ENCODE data around the gene STIP1.

DNA sequence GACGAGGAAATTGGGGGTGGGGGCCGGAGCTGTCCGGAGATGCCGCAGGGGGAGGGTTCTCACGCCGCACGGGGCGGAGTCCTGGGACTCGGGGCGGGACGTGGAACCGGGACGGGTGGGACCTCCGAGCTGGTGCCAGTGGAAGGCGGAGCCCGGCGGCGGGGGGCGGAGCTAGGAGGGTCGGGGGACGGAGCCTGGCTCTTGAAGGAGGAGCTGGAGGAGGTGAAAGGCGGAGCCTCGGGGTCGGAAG lies 55.2 kb downstream of the STIP1 start:
- TF ChIP-seq, protein P1, sequence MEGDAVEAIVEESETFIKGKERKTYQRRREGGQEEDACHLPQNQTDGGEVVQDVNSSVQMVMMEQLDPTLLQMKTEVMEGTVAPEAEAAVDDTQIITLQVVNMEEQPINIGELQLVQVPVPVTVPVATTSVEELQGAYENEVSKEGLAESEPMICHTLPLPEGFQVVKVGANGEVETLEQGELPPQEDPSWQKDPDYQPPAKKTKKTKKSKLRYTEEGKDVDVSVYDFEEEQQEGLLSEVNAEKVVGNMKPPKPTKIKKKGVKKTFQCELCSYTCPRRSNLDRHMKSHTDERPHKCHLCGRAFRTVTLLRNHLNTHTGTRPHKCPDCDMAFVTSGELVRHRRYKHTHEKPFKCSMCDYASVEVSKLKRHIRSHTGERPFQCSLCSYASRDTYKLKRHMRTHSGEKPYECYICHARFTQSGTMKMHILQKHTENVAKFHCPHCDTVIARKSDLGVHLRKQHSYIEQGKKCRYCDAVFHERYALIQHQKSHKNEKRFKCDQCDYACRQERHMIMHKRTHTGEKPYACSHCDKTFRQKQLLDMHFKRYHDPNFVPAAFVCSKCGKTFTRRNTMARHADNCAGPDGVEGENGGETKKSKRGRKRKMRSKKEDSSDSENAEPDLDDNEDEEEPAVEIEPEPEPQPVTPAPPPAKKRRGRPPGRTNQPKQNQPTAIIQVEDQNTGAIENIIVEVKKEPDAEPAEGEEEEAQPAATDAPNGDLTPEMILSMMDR (IDR thresholded peaks at IDR 0.05; ENCODE audit: low read depth, low read length, missing input control): no peak
- no peak for TF ChIP-seq JUND (IDR thresholded peaks at IDR 0.05)
- no peak for TF ChIP-seq RAD21 (IDR thresholded peaks at IDR 0.05)
- TF ChIP-seq, protein P2, sequence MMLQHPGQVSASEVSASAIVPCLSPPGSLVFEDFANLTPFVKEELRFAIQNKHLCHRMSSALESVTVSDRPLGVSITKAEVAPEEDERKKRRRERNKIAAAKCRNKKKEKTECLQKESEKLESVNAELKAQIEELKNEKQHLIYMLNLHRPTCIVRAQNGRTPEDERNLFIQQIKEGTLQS (IDR thresholded peaks at IDR 0.05): no peak
- TF ChIP-seq, protein P3, sequence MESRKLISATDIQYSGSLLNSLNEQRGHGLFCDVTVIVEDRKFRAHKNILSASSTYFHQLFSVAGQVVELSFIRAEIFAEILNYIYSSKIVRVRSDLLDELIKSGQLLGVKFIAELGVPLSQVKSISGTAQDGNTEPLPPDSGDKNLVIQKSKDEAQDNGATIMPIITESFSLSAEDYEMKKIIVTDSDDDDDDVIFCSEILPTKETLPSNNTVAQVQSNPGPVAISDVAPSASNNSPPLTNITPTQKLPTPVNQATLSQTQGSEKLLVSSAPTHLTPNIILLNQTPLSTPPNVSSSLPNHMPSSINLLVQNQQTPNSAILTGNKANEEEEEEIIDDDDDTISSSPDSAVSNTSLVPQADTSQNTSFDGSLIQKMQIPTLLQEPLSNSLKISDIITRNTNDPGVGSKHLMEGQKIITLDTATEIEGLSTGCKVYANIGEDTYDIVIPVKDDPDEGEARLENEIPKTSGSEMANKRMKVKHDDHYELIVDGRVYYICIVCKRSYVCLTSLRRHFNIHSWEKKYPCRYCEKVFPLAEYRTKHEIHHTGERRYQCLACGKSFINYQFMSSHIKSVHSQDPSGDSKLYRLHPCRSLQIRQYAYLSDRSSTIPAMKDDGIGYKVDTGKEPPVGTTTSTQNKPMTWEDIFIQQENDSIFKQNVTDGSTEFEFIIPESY (IDR thresholded peaks at IDR 0.05): no peak
- TF ChIP-seq HNF4G (IDR thresholded peaks at IDR 0.05): no peak
- no peak for TF ChIP-seq EGR1 (IDR thresholded peaks at IDR 0.05; ENCODE audit: low read depth in 2 of 2)
- TF ChIP-seq TAF1 (conservative IDR thresholded peaks at IDR 0.05): no peak

Measured in liver (tissue), 3 donors.